ENCODE measurements around the gene KLHL12.
"Not testable (repeated sequence)": the region's sequence is repeated elsewhere in the genome, so short reads cannot be mapped to it uniquely, and the experiment has no call there.

KLHL12 gene

DNA sequence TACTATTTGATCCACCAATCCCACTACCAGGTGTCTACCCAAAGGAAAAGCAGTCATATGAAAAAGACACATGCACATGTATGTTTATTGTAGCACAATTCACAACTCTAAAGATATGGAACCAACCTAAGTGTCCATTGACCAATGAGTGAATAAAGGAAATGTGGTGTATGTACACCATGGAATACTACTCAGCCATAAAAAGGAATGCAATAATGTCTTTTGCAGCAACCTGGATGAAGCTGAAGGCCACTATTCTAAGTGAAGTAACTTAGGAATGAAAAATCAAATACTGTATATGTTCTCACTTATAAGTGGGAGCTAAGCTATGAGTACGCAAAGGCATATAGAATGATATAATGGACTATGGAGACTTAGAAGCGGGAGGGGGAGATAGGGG lies 18.4 kb upstream of the KLHL12 start:
- no peak for DNase-seq

- no peak for DNase-seq
Measured at GRCh38 chr1:202944438-202944921, 17.4 kb upstream of the KLHL12 start.

- DNase-seq = no peak
Measured at GRCh38 chr1:202942426-202942825, 15.4 kb upstream of the KLHL12 start.

DNA sequence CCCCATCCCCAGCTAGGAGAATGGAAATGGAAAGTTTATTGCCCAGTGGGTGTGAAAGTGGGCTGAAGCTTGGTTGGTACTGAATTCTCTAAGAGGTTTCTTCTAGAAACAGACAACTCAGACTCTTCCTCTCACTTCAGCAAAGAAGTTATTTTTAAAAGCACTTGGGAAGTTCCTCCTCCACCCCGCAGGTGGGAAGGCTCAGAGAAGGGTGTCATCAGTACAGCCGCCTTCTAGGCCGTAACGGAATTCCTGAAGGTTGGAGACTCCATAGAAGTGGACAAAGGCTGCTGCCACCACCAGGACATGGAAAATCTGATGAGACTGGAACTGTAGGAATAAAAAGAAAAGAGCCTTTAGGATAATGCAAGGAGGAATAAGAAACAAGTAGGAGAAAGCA lies 14.3 kb upstream of the KLHL12 start:
- DNase-seq = no peak

DNA sequence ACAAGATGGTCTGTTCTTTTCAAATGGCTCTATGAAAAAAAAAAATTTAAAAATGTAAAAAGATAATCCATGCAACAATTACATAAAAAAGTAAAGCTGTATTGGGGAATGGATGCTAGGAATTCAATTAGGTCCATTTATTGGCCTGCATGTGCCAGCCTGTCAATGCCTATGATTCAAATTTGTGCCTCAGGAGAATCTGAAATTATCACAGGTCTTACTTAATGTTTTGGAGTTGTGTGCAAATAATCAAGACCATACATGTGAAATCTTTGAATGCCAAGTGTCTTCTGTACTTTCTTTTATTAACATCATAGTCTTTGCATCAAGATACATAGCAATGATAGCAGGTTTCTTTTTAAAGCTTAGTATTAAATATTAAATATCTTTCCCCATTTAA lies 13.5 kb upstream of the KLHL12 start:
- DNase-seq = no peak

GRCh38 chr1:202938287-202938925 lies 11.4 kb upstream of the KLHL12 start:
- no peak for DNase-seq

DNA sequence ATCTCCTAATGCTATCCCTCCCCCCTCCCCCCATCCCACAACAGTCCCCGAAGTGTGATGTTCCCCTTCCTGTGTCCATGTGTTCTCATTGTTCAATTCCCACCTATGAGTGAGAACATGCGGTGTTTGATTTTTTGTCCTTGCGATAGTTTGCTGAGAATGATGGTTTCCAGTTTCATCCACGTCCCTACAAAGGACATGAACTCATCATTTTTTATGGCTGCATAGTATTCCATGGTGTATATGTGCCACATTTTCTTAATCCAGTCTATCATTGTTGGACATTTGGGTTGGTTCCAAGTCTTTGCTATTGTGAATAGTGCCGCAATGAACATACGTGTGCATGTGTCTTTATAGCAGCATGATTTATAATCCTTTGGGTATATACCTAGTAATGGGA lies 9.4 kb upstream of the KLHL12 start:
- not testable (repeated sequence) for DNase-seq

GRCh38 chr1:202935844-202936243 lies 8.8 kb upstream of the KLHL12 start:
- DNase-seq = no peak

DNA sequence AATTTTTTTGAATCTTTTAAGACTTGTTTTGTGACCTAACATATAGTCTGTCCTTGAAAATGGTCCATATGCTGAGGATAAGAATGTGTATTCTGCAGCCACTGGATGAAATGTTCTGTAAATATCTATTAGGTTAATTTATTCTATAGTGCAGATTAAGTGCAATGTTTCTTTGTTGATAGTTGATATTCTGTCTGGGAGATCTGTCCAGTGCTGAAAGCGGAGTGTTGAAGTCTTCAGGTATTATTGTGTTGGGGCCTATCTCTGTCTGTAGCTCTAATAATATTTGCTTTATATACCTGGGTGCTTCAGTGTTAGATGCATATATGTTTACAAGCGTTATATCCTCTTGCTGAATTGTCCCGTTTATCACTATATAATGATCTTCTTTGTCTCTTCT lies 7.7 kb upstream of the KLHL12 start:
- DNase-seq = no peak

GRCh38 chr1:202932476-202932875 lies 5.4 kb upstream of the KLHL12 start:
- no peak for DNase-seq

- no peak for DNase-seq
Measured at GRCh38 chr1:202923533-202923932, 3.5 kb downstream of the KLHL12 start.

DNA sequence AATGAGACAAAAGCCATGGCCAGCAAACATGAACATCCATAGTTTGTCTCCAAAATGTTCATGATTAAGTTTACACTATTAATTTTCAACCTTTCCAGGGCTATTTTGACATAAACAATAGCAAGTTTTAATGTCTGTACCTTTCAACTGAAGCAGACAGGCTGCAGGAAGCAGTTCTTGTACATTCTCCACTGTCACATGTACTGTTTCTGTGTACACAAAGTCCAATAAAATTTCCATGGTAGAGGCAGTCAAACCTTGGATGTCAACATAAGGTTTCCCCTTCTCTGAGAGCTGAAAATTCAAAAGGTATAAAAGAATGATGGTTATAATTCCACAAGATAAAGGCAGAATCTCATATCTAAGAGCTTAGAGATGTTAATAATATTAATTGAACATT lies 7.4 kb downstream of the KLHL12 start:
- no peak for DNase-seq

GRCh38 chr1:202915146-202915545 lies 11.9 kb downstream of the KLHL12 start:
- DNase-seq = no peak

- not testable (repeated sequence) for DNase-seq
Measured at GRCh38 chr1:202912476-202912875, 14.6 kb downstream of the KLHL12 start.

DNA sequence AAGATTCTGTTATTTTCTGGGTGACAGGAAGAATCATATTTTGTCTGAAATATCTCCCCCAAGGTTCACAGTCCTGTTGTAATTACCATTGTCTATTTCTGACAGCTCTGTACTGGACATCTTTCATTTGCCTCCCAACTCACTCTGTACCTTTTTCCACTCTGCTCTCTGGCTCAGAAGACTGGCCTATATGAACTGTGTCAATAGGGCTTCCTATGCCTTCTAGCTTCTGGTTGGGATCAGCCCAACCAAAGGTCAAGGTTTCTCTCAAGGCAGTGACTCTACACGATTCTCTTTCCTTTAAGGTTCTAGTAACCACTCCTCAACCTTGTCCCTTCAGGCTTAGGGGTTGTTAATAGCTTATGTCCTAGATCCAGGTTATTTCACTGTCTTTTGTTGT lies 17.5 kb downstream of the KLHL12 start:
- DNase-seq = no peak

- DNase-seq = no peak
Measured at GRCh38 chr1:202908998-202909397, 18.0 kb downstream of the KLHL12 start.

GRCh38 chr1:202905331-202905730 lies 21.7 kb downstream of the KLHL12 start:
- no peak for DNase-seq

DNA sequence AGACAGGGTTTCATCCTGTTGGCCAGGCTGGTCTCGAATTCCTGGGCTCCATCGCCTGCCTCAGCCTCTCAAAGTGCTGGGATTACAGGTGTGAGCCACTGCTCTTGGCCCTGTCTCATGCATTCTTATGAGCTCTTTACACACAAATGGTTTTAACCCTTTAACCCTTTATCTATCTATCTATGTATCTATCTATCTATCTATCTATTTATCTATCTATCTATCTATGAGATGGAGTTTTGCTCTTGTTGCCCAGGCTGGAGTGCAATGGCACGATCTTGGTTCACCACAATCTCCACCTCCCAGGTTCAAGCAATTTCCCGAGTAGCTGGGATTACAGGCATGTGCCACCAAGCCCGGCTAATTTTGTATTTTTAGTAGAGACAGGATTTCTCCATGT lies 23.2 kb downstream of the KLHL12 start:
- DNase-seq = not testable (repeated sequence)

- no peak for DNase-seq
Measured at GRCh38 chr1:202901555-202901954, 25.5 kb downstream of the KLHL12 start.

DNA sequence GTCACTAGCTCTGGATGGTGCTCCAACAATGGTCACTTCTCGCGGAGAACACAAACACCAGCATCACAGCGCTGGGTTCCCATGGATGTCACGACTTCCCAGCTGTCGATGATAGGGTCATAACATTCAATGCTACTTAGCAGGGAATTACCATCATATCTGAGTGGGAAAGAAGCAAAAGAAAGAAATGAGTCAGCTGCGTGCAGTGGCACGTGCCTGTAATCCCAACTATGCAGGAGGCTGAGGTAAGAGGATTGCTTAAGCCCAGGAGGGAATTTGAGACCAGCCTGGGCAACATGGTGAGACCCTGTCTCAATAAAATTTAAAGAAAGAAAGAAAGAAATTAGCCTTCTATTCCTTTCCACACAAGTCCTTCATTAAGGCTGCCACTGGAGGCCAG lies 34.5 kb downstream of the KLHL12 start:
- no peak for DNase-seq

DNA sequence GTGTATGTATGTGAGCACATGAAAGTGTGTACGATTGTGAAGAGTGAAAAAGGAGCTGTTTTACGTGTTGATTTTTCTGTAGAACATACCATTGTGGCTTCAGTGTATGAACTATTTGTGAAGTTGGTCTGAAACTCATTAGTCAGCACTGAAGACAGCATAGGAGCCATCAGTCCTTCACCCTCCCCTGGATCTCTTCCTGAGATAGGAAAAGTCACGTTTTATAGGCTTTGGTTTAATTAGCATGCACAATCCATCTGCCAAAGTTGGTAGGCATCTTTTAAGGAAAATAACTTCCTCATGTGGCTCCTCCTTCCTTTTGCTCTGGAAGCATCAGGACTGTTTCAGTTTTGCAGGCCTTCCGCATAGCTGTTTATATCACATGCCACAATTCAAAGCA lies 36.6 kb downstream of the KLHL12 start:
- no peak for DNase-seq

DNA sequence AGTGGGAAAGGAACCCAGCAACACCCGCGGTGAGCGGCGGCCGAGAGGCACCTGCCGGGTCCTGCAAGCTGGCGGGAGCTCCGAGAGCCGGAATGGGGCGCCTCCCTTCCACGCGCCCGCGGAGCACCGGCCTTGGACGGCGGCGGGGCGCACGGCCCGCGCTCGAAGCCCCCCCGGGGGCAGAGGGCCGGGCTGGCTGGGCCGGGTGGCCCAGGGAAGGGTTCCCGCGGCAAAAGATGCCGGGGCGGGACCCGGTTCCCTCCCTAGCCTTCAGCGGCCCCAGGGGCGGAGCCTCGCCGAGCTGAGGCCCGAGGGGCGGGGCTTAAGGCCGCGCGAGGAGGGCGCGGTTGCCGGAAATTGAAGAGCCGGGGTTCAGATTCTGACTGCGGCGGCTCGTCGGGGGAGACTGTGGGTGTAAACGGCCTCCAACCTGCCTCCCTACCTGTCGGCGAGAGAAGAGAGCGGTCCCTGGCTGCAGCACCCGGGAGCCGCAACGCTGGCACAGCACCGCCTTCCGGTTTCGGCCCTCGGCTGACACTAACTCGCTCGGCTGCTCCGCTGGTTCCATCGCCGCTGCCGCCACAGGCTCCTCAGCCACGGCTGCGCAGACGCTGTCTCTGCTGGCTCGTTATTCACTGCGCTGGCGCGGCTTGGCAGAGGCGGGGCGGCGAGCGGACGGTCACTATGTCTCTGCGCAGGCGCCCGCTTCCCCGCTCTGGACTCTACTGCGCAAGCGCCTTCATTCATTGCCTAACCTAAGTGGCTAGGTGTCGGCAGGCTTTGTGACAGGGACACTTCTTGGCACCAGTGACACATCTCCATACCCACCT lies 38.3 kb downstream of the KLHL12 start, which contains the start of gene RABIF:
Gene RABIF, minus strand, starts transcription at position 619 of the 830 bp plus-strand sequence. Its CDS starts 51 bp downstream, at position 568.
- DNase-seq = peak; percentile 97

DNA sequence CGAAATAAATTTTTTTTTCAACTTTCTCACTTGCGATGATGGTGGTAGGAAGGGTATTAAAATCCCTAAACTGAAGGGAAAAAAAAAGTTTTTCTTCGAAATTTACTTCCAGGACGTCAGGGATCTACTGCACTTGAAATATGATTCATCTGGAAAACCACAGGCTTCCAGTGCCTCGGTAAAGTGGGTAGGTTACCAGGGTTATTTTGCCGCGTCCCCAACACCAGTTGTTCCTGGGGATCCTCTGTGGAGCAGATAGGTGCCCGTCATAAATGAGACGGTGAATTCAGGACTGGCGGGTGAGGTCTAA lies 38.9 kb downstream of the KLHL12 start:
- DNase-seq = no peak

GRCh38 chr1:202880961-202881460 lies 46.0 kb downstream of the KLHL12 start:
- DNase-seq = no peak

All from stimulated activated naive CD4-positive, alpha-beta T cell treated with Interleukin-2 at 50 U/mL for 16 hours (primary cell).